ENCODE data around the gene GOSR1.

GOSR1 gene

GRCh38 chr17:30576326-30576861 is 99.2 kb downstream of the GOSR1 start:
- DNase-seq (ENCODE audit: low spot score) = no peak

Measured in CD4-positive, alpha-beta T cell treated with Interleukin-2 at 100 ng/mL for 4 hours (primary cell).